Measurements from ENCODE around the gene PRKACG. TPM values are rescaled to one million over a fixed set of nuclear protein-coding genes. Genes with fewer than 3 reads are reported as not detected.

The PRKACG gene
- total RNA-seq, 1 experiment from 2014 or later, result not detected

GRCh38 chr9:69016191-69017096, 2.5 kb upstream of the PRKACG start:
- no peak overlapping the region for H3K9ac ChIP-seq (ENCODE audit: low read length)
- no peaks in the 10 kb centered on the region for H3K79me2 ChIP-seq (ENCODE audit: low read length)
- H3K4me1 ChIP-seq (ENCODE audit: insufficient read depth, low read length), result no peaks in the 10 kb centered on the region
- no peak overlapping the region for H2AFZ ChIP-seq (ENCODE audit: low read length)
- H3F3A ChIP-seq (ENCODE audit: low read length, unreplicated experiment), result no peaks in the 10 kb centered on the region
- no peak overlapping the region for H3K27ac ChIP-seq (ENCODE audit: low read length)
- BruUV-seq (replicated peaks), result no TSS peak
- H3K27me3 ChIP-seq (ENCODE audit: low read length), result 0 out of 2 replicates have a peak, but pooled peaks cover 3% of the 10 kb centered on the region
- H3K9me2 ChIP-seq (replicated peaks; ENCODE audit: low read length), result no peaks in the 10 kb centered on the region
- H3K9me3 ChIP-seq (ENCODE audit: low read length), result no peaks in the 10 kb centered on the region
- DNase-seq, result no peak
- no peaks in the 10 kb centered on the region for H4K20me1 ChIP-seq (ENCODE audit: low read length)
- no peak overlapping the region for H3K4me3 ChIP-seq (ENCODE audit: low read length)
- TF ChIP-seq CTCF (conservative IDR thresholded peaks at IDR 0.05; ENCODE audit: low read depth, low read length), result no peak
- TF ChIP-seq EZH2phosphoT487 (IDR thresholded peaks at IDR 0.05; ENCODE audit: borderline replicate concordance, low read length), result no peak
- no peak for TF ChIP-seq EZH2 (IDR thresholded peaks at IDR 0.05; ENCODE audit: low read length, unreplicated experiment)
- no peak overlapping the region for H3K4me2 ChIP-seq (ENCODE audit: low read length)
- intact Hi-C loops (cut with micrococcal nuclease), result no loop called here
- ChIA-PET POLR2A (ENCODE audit: unreplicated experiment) (no interaction called here), CTCF (no interaction called here)
- ATAC-seq, result no peak
- no peaks in the 10 kb centered on the region for H3K36me3 ChIP-seq (ENCODE audit: low read depth, low read length)

GRCh38 chr9:69013382-69013727, 558 bp downstream of the PRKACG start:
- no peak for DNase-seq
- no TSS peak for BruUV-seq (replicated peaks)
- Histone ChIP-seq H3K9me3 (ENCODE audit: low read length) (no peaks in the 10 kb centered on the region), H3K79me2 (ENCODE audit: low read length) (no peaks in the 10 kb centered on the region), H3K4me3 (ENCODE audit: low read length) (no peak overlapping the region), H4K20me1 (ENCODE audit: low read length) (no peaks in the 10 kb centered on the region), H3K9me2 (replicated peaks; ENCODE audit: low read length) (no peaks in the 10 kb centered on the region), H3K4me2 (ENCODE audit: low read length) (no peak overlapping the region), H3K27me3 (ENCODE audit: low read length) (peaks cover 18% of the 10 kb centered on the region), H3K36me3 (ENCODE audit: low read depth, low read length) (no peaks in the 10 kb centered on the region), H3K9ac (ENCODE audit: low read length) (no peak overlapping the region), H3K27ac (ENCODE audit: low read length) (no peak overlapping the region), H3K4me1 (ENCODE audit: insufficient read depth, low read length) (no peaks in the 10 kb centered on the region), H3F3A (ENCODE audit: low read length, unreplicated experiment) (no peaks in the 10 kb centered on the region), H2AFZ (ENCODE audit: low read length) (no peak overlapping the region)
- intact Hi-C loops (cut with micrococcal nuclease), result no loop called here
- TF ChIP-seq EZH2phosphoT487 (IDR thresholded peaks at IDR 0.05; ENCODE audit: borderline replicate concordance, low read length) (no peak), CTCF (conservative IDR thresholded peaks at IDR 0.05; ENCODE audit: low read depth, low read length) (no peak), EZH2 (IDR thresholded peaks at IDR 0.05; ENCODE audit: low read length, unreplicated experiment) (no peak)
- ChIA-PET POLR2A (ENCODE audit: unreplicated experiment) (no interaction called here), CTCF (no interaction called here)
- ATAC-seq, result no peak

GRCh38 chr9:69012696-69013381, 1.1 kb downstream of the PRKACG start:
- Histone ChIP-seq H3K36me3 (ENCODE audit: low read depth, low read length) (no peaks in the 10 kb centered on the region), H3K27me3 (ENCODE audit: low read length) (peaks cover 23% of the 10 kb centered on the region), H3K79me2 (ENCODE audit: low read length) (no peaks in the 10 kb centered on the region), H3K4me2 (ENCODE audit: low read length) (no peak overlapping the region), H3K9me2 (replicated peaks; ENCODE audit: low read length) (no peaks in the 10 kb centered on the region), H3K9ac (ENCODE audit: low read length) (no peak overlapping the region), H4K20me1 (ENCODE audit: low read length) (no peaks in the 10 kb centered on the region), H3K4me3 (ENCODE audit: low read length) (no peak overlapping the region), H2AFZ (ENCODE audit: low read length) (no peak overlapping the region), H3K27ac (ENCODE audit: low read length) (no peak overlapping the region), H3K9me3 (ENCODE audit: low read length) (no peaks in the 10 kb centered on the region), H3F3A (ENCODE audit: low read length, unreplicated experiment) (no peaks in the 10 kb centered on the region), H3K4me1 (ENCODE audit: insufficient read depth, low read length) (no peaks in the 10 kb centered on the region)
- BruUV-seq (replicated peaks), result no TSS peak
- no peak for ATAC-seq
- no peak for TF ChIP-seq EZH2phosphoT487 (IDR thresholded peaks at IDR 0.05; ENCODE audit: borderline replicate concordance, low read length)
- no peak for TF ChIP-seq EZH2 (IDR thresholded peaks at IDR 0.05; ENCODE audit: low read length, unreplicated experiment)
- no peak for TF ChIP-seq CTCF (conservative IDR thresholded peaks at IDR 0.05; ENCODE audit: low read depth, low read length)
- intact Hi-C loops (cut with micrococcal nuclease), result no loop called here
- no peak for DNase-seq
- ChIA-PET CTCF (no interaction called here), POLR2A (ENCODE audit: unreplicated experiment) (no interaction called here)

Data from PC-3 (cell line).